IPS-15b (cell line): ENCODE measurements around the gene TRPM4.
A peak's percentile ranks its signal among the peaks of the same experiment; 100 is the strongest.

Source experiments
- H3K27me3 ChIP-seq: one replicate; pipeline ENCODE4 v1.6.1; 2013; ENCODE audit warnings: low read length; ENCODE audit not compliant: control insufficient read depth, insufficient read depth
- H3K36me3 ChIP-seq: one replicate; pipeline ENCODE4 v1.6.1; 2013; ENCODE audit warnings: low read length; ENCODE audit not compliant: control insufficient read depth, insufficient read depth
- H3K4me1 ChIP-seq: one replicate; pipeline ENCODE4 v1.6.1; 2013; ENCODE audit warnings: mild to moderate bottlenecking, low read length; ENCODE audit not compliant: control insufficient read depth, insufficient read depth
- H3K4me3 ChIP-seq: one replicate; pipeline ENCODE4 v1.5.1; 2013; ENCODE audit warnings: low read depth, low read length
- H3K9ac ChIP-seq: one replicate; pipeline ENCODE4 v1.6.1; 2013; ENCODE audit warnings: low read depth, mild to moderate bottlenecking, low read length
- H3K9me3 ChIP-seq: one replicate; pipeline ENCODE4 v1.6.1; 2013; ENCODE audit warnings: mild to moderate bottlenecking, low read length; ENCODE audit not compliant: control insufficient read depth, insufficient read depth

TRPM4 gene

GRCh38 chr19:49128545-49129237, 28.9 kb upstream of the TRPM4 start:
- Histone ChIP-seq H3K4me1 (peaks cover 10% of the 10 kb centered on the region), H3K4me3 (peak overlapping the region; percentile 85), H3K9ac (peak overlapping the region; percentile 27), H3K27me3 (no peaks in the 10 kb centered on the region), H3K36me3 (no peaks in the 10 kb centered on the region), H3K9me3 (no peaks in the 10 kb centered on the region)

DNA sequence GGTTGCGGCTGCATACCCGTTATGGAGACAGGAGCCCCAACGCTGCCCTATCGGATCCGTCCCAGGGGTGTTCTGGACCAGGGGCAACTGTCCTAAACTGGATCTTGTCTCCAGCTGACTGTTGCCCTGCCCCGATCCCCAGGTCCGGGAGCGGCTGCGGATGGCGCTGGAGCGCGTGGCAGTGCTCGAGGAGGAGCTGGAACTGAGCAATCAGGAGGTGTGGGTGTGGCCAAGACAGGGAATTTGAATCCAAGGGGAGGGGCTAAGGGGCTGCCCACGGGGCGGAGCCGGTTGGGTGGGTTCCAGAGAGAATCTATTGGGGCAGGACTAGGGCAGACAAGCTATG, 28.4 kb upstream of the TRPM4 start:
- no peaks in the 10 kb centered on the region for H3K9me3 ChIP-seq
- peak overlapping the region; percentile 85 for H3K4me3 ChIP-seq
- peaks cover 10% of the 10 kb centered on the region for H3K4me1 ChIP-seq
- no peaks in the 10 kb centered on the region for H3K27me3 ChIP-seq
- no peaks in the 10 kb centered on the region for H3K36me3 ChIP-seq
- peak overlapping the region; percentile 27 for H3K9ac ChIP-seq

GRCh38 chr19:49130325-49130724, 27.3 kb upstream of the TRPM4 start:
- Histone ChIP-seq H3K9ac (no peak overlapping the region), H3K4me1 (peaks cover 8% of the 10 kb centered on the region), H3K9me3 (no peaks in the 10 kb centered on the region), H3K27me3 (no peaks in the 10 kb centered on the region), H3K4me3 (no peak overlapping the region), H3K36me3 (no peaks in the 10 kb centered on the region)

GRCh38 chr19:49132974-49133609, 24.5 kb upstream of the TRPM4 start:
- Histone ChIP-seq H3K9me3 (no peaks in the 10 kb centered on the region), H3K9ac (no peak overlapping the region), H3K4me1 (peaks cover 11% of the 10 kb centered on the region), H3K36me3 (peaks cover 3% of the 10 kb centered on the region), H3K27me3 (no peaks in the 10 kb centered on the region), H3K4me3 (peak overlapping the region; percentile 52)

DNA sequence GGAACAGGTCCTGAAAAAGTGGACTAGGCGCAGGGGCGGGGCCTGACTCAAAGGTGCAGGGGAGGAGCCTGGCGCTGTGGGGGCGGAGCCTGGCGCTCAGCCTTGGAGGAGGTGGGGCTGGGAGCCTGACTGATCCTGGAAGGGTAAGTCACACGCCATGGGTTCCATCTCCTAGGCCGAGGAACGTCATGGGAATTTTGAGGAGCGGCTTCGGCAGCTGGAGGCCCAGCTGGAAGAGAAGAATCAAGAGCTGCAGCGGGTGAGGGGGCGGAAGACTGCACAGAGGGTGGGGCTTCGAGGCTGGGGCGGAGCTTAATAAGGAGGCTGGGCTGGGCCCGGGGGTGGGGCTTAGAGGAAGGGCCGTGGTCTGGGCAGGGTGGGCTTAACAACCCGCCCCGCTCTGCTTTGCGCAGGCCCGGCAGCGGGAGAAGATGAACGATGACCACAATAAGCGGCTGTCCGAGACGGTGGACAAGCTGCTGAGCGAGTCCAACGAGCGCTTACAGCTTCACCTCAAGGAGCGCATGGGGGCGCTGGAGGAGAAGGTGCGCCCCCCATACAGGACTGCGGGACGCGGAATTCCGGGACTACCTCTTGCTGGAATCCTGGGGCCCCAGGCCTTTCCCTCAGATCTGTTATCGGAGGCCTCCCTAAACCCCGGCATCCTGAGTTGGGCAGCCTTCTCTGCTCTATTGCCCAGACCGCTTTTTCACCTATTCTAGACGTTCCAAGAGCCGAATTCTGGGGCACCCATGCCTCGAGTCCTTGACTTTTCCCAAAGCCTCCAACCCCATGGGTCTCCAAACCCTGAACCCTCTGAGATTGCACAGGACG, 23.8 kb upstream of the TRPM4 start:
- Histone ChIP-seq H3K4me3 (peak overlapping the region; percentile 52), H3K4me1 (peaks cover 11% of the 10 kb centered on the region), H3K36me3 (peaks cover 3% of the 10 kb centered on the region), H3K27me3 (no peaks in the 10 kb centered on the region), H3K9ac (no peak overlapping the region), H3K9me3 (no peaks in the 10 kb centered on the region)

- H3K4me1 ChIP-seq = peaks cover 7% of the 10 kb centered on the region
- H3K36me3 ChIP-seq = peaks cover 3% of the 10 kb centered on the region
- H3K27me3 ChIP-seq = no peaks in the 10 kb centered on the region
- no peak overlapping the region for H3K4me3 ChIP-seq
- no peak overlapping the region for H3K9ac ChIP-seq
- H3K9me3 ChIP-seq = no peaks in the 10 kb centered on the region
These were observed 21.9 kb upstream of the TRPM4 start for GRCh38 chr19:49135686-49136085.

- Histone ChIP-seq H3K9me3 (no peaks in the 10 kb centered on the region), H3K4me1 (peaks cover 7% of the 10 kb centered on the region), H3K9ac (no peak overlapping the region), H3K4me3 (no peak overlapping the region), H3K36me3 (peaks cover 3% of the 10 kb centered on the region), H3K27me3 (no peaks in the 10 kb centered on the region)
These were observed 20.8 kb upstream of the TRPM4 start for GRCh38 chr19:49136771-49137171.

DNA sequence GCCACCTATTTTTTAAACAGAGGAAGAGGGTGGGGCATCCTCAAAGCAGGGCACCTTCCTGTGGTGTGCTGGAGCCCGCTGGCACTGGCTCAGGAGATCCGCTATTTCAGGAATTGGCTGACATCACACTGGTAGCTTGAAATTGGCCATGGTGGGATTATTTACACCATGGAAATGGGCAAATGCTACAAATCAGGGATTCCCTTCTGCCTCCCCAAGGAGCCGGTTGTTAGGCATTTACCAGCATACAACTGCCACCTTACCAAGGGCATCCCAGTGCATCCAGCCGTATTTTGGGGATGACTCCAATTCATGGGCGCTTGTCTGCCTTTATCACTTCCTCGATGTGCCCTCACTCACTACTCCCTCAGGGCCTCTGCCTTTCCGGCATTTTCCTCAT, 16.6 kb upstream of the TRPM4 start:
- no peaks in the 10 kb centered on the region for H3K36me3 ChIP-seq
- H3K27me3 ChIP-seq = no peaks in the 10 kb centered on the region
- H3K9me3 ChIP-seq = no peaks in the 10 kb centered on the region
- no peak overlapping the region for H3K9ac ChIP-seq
- no peak overlapping the region for H3K4me3 ChIP-seq
- peaks cover 3% of the 10 kb centered on the region for H3K4me1 ChIP-seq

GRCh38 chr19:49141352-49141751, 16.2 kb upstream of the TRPM4 start:
- no peaks in the 10 kb centered on the region for H3K27me3 ChIP-seq
- H3K9me3 ChIP-seq = no peaks in the 10 kb centered on the region
- no peak overlapping the region for H3K9ac ChIP-seq
- no peak overlapping the region for H3K4me3 ChIP-seq
- H3K4me1 ChIP-seq = peaks cover 2% of the 10 kb centered on the region
- no peaks in the 10 kb centered on the region for H3K36me3 ChIP-seq

GRCh38 chr19:49142866-49143335, 14.7 kb upstream of the TRPM4 start:
- Histone ChIP-seq H3K27me3 (no peaks in the 10 kb centered on the region), H3K9me3 (no peaks in the 10 kb centered on the region), H3K9ac (no peak overlapping the region), H3K4me3 (peak overlapping the region; percentile 80), H3K4me1 (peaks cover 2% of the 10 kb centered on the region), H3K36me3 (no peaks in the 10 kb centered on the region)

GRCh38 chr19:49145573-49146407, 11.8 kb upstream of the TRPM4 start:
- no peaks in the 10 kb centered on the region for H3K27me3 ChIP-seq
- no peaks in the 10 kb centered on the region for H3K9me3 ChIP-seq
- peaks cover 4% of the 10 kb centered on the region for H3K4me1 ChIP-seq
- peak overlapping the region; percentile 51 for H3K4me3 ChIP-seq
- no peak overlapping the region for H3K9ac ChIP-seq
- no peaks in the 10 kb centered on the region for H3K36me3 ChIP-seq
